Measurements from ENCODE around the gene CBLL1.

- TF ChIP-seq, protein P1, sequence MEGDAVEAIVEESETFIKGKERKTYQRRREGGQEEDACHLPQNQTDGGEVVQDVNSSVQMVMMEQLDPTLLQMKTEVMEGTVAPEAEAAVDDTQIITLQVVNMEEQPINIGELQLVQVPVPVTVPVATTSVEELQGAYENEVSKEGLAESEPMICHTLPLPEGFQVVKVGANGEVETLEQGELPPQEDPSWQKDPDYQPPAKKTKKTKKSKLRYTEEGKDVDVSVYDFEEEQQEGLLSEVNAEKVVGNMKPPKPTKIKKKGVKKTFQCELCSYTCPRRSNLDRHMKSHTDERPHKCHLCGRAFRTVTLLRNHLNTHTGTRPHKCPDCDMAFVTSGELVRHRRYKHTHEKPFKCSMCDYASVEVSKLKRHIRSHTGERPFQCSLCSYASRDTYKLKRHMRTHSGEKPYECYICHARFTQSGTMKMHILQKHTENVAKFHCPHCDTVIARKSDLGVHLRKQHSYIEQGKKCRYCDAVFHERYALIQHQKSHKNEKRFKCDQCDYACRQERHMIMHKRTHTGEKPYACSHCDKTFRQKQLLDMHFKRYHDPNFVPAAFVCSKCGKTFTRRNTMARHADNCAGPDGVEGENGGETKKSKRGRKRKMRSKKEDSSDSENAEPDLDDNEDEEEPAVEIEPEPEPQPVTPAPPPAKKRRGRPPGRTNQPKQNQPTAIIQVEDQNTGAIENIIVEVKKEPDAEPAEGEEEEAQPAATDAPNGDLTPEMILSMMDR (IDR thresholded peaks at IDR 0.05): no peak
- TF ChIP-seq POLR2A (IDR thresholded peaks at IDR 0.05): no peak
Observed at GRCh38 chr7:107723255-107723654, 20.7 kb upstream of the CBLL1 start.
